ENCODE results near the gene PDLIM5. TPM values are rescaled to one million over a fixed set of nuclear protein-coding genes. Genes with fewer than 3 reads are reported as not detected.

Gene PDLIM5, protein sequence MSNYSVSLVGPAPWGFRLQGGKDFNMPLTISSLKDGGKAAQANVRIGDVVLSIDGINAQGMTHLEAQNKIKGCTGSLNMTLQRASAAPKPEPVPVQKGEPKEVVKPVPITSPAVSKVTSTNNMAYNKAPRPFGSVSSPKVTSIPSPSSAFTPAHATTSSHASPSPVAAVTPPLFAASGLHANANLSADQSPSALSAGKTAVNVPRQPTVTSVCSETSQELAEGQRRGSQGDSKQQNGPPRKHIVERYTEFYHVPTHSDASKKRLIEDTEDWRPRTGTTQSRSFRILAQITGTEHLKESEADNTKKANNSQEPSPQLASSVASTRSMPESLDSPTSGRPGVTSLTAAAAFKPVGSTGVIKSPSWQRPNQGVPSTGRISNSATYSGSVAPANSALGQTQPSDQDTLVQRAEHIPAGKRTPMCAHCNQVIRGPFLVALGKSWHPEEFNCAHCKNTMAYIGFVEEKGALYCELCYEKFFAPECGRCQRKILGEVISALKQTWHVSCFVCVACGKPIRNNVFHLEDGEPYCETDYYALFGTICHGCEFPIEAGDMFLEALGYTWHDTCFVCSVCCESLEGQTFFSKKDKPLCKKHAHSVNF
- 13.1 and 17.6 TPM in 2 replicates for polyA plus RNA-seq

GRCh38 chr4:94451695-94452475 lies at the start of gene PDLIM5:
PDLIM5 (plus strand) TSS chr4:94451942; CDS start chr4:94455289, 3,347 bp downstream.

Other genes with a start within 250 kb of the PDLIM5 start
- gene SMARCAD1, start 244.1 kb upstream of the PDLIM5 start, polyA plus RNA-seq = 17.0 and 18.9 TPM in 2 replicates
- 2.2 TPM in 1 of 2 replicates, not detected in the other for gene HPGDS, start 109.1 kb upstream of the PDLIM5 start, polyA plus RNA-seq